ENCODE results near the gene GMDS.
"Not testable (repeated sequence)": the region's sequence is repeated elsewhere in the genome, so short reads cannot be mapped to it uniquely, and the experiment has no call there.

Gene GMDS

GRCh38 chr6:1697688-1698351 lies 547.6 kb downstream of the GMDS start:
- DNase-seq: no peak

DNA sequence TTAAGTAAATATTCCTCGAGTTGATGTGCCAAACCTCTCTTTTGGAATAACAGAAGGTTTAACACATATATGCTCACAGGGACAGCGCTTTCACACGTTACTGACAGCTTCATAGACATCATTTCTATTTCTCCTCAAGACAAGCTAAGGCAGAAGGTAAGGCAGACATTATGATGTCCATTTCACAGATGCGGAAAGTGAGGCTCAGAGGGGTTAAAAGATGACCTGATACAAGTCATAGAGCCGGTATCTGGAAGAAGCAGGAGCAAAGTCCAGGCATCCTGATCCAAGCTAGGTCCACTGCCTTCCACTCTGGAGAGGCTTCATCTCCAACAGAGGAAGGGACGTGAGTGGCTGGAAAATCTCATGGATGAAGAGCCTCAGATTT lies 548.9 kb downstream of the GMDS start:
- no peak for DNase-seq

DNA sequence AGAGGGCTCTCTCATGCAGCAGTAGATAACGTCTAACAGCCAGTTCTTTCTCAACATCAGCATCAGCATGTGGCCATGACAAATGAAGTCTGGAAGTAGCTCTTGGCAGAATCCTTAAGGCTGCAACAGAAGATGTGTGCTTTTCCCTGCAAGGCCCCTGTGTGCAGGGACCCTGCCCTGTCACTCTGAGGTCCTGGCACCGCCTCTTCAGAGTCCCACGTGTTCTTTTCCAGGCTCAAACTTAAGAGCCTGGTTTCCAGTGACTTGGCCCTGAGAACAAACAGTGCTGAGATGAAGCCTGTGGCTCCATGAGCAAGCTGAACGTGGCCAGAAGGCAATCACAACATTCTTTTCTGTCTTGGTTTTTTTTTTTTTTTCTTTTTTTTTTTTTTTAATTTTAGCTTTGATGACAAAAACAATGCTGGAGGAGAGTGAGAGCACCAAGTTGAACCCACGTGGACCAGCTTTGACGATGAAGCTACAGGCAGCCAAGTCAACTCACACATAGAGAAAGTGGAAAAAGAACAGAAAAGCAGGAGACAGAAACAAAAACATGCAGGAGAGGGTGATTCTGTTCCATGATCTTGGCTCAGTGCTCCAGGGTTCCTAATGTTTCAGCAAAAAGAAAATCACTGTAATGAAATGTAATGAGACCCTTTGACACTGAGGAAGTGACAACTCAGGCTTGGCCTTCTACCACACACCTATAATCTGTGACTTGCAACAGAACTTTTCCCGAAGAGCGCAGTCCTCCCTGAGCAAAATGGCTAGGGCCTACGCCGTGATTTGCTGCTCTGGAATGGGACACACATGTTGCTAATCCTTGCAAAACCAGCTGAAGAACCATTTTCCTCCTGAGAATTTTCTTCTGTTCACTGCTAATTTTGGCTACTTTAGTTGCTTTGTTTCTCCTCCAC lies 549.6 kb downstream of the GMDS start:
- no peak for DNase-seq

DNA sequence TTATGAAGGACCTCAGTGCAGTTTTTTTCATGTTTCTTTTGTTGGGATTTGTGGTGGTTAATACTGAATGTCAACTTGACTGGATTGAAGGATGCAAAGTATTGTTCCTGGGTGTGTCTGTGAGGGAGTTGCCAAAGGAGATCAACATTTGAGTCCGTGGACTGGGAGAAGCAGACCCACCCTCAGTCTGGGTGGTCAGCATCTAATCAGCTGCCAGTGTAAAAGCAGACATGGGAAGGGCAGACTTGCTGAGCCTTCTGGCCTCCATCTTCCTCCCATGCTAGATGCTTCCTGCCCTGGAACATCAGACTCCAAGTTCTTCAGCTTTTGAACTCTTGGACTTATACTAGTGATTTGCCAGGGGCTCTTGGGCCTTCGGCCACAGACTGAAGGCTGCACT lies 553.6 kb downstream of the GMDS start:
- not testable (repeated sequence) for DNase-seq

DNA sequence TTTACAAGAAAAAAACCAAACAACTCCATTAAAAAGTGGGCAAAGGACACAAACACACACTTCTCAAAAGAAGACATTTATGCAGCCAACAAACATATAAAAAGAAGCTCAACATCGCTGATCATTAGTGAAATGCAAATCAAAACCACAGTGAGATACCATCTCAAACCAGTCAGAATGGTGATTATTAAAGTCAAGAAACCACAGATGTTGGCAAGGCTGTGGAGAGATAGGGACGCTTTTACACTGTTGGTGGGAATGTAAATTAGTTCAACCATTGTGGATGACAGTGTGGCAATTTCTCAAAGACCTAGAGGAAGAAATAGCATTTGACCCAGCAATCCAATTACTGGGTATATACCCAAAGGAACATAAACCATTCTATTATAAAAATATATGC lies 554.7 kb downstream of the GMDS start:
- DNase-seq: not testable (repeated sequence)

GRCh38 chr6:1689141-1689540 lies 556.3 kb downstream of the GMDS start:
- no peak for DNase-seq

DNA sequence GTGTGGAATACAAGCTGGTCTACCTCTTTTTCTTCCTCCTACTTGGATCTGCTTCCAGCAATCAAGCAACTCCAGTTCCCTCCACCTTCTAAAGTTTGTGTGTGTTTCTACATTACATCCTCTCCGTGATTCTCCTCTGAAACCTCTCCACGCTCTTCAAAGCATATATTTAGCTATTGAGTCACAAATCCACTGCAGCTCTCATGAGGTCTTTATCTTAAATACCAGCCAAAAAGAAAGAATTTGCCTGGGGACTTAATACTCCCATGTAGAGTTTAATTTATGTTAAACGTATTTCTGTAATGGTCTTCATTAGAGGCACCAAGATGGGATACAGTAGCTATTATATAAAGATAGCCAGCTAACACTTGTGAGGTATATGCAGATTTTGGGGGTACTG lies 557.0 kb downstream of the GMDS start:
- DNase-seq: no peak

DNA sequence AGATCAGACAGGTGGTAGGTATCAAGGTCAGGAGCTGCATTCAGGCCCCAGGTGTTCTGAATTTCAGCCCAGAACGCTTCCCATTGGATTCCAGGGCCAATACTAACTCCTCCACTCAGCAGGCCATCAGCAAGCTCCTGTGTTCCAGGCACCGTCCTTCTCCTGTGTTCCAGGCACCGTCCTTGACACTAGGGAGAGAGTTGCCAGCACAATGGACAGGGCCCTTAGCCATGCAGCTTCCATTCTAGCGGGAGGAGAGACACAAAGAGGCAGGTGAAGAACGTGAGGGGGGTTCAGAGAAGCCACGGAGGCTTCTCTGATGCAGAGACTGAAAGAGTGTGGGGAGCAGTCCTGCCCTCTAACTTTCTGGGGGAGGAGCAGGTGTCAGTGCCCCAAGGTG lies 558.0 kb downstream of the GMDS start:
- DNase-seq: no peak

GRCh38 chr6:1686117-1687098 lies 559.0 kb downstream of the GMDS start:
- no peak for DNase-seq

- DNase-seq: no peak
Measured at GRCh38 chr6:1679688-1680068, 565.7 kb downstream of the GMDS start.

DNA sequence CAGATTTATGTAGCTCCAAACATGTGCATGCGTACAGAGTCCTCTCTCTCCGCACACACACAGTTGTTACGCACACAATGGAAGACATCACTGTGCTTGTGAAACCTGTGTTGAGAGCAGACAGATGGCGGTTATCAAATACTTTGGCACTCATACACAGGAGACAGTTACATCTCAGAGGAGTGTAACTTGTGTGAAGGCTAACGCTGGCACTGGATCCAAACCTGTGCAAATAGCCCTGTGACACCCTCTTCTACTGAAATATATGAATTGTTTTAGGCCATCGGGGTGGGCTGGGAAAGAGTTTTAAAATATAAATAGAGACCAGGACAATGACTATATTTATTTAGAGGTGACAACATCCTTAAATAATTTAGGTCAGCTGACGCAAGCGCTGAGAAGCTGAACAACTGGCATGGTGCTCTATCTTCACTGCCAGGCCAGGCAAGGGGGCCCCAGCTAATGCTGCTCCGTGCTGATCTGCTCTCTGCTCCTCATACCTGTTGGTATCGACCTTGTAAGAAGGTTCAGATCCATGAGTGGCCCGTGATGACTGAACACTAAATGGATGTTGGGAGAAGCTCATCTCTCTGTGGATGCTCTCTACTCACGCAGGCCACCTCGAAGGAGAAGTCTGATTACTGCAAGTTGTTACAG lies 566.2 kb downstream of the GMDS start:
- no peak for DNase-seq

- no peak for DNase-seq
Measured at GRCh38 chr6:1678201-1678600, 567.2 kb downstream of the GMDS start.

DNA sequence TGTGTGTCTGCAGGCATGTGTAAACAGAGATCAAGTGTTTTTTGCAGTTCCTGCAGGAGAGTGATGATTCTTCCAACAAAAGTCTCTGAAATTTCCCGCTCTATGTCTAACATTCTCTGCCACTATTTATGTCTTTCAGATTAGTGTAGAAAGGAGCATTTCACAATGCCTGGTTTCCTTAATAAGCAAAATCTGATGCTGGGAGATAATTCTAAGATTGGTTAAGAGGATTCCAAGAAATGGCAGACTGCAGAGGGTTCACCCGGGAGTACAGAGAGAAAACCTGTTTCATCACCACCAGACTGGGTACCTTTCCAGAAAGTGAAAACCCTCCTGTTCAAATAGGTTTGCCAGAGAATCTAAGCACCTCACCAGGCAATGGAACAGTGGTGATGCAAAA lies 573.0 kb downstream of the GMDS start:
- DNase-seq: no peak

DNA sequence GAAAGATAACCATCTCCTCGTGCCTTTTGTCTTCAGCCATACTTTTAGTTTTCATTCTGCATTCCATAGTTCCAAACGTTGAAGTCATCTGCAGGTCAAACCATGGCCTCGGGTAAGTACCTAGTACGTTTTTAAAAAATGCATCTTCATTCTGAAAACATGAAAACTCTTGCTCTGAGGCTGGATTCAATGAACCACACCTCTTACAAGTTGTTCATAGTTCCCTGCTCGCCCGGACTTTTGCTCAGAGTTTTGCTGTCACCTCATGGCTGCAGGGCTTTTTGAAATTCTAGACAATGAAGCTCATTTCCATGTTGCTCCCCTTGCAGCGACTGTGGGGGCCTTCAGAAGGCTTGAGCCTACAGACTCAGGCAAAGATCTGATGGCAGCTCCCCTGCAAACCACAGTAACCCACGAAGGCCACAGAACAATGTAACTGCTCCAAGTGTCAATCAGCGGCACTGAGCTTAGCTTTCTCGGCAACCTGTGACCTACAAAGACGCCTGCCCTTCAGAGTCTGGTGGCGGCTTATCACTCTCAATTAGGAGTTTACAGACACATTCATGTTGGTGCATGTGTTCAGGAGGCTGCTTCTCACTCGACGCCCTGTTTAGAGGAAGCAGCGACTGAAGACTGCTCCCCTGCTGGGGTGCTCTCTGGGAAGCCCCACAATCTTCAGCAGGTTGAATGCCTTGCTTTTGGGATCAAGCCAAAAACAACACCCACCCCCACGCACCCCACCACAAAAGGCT lies 574.5 kb downstream of the GMDS start:
- no peak for DNase-seq

DNA sequence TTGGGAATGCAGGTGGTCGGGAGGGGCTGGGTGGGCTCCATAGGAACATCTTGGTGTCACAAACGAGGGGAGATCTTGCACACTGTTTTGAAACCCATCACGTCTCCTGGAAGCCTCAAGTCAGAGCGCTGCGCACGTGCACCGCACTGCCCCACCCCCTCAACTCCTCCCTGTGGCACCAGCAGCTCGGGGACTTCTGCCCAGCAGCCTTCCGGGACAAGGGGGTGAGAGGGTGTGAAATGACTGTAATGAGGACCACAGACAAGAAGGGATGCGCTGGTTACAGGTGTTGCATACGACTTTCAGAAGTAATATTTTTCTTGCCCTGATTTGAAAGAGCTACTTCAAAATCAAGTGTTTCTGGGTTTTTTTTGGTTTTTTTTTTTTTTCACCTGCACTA lies 575.4 kb downstream of the GMDS start:
- no peak for DNase-seq

DNA sequence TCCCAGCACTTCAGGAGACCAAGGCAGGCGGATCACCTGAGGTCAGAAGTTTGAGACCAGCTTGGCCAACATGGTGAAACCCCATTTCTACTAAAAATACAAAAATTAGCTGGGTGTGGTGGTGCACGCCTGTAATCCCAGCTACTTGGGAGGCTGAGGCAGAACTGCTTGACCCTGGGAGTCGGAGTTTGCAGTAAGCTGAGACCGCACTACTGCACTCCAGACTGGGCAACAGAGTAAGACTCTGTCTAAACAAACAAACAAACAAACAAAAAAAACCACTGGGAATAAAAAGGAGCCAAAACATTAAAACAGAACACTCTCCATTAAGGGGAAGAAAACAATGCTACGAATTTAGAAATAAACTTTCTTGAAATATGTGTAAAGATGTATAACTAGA lies 576.9 kb downstream of the GMDS start:
- not testable (repeated sequence) for DNase-seq

GRCh38 chr6:1667805-1668175 lies 577.6 kb downstream of the GMDS start:
- DNase-seq: no peak

DNA sequence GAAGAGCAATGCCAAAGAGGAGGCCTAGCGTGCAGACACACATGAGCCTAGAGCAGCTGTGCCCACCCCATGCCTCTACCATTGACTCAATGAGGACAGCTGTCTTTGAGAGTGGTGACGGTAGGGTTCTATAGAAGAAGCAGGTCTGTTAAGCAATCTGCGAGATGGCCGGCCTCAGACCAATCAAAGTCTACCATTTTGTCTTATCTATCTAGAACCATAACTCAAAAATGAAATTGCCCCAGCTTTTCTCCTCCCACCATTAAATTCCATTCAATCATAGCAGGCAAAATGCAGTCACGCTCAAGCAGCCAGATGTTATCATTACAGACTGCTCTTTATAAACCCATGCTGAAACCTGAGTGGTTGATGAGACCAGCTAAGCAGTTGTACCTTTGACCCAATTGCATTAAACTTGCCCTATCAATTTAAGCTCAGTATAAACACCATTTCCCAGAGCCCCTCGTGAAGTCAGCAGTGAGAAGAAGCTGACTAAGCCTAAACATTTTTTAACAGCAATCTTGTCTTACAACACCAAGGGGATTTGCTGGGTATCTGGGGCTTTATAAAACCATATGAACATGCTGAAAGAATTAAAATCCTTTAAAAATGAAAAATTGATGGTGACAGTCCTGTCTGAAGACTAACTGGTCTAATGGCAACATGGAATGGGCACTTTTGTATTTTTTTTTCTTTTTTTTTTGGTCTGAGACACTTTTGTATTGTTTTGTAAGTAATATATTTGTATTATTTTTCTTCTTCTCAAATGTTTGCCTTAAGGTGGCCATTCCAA lies 578.2 kb downstream of the GMDS start:
- no peak for DNase-seq

DNA sequence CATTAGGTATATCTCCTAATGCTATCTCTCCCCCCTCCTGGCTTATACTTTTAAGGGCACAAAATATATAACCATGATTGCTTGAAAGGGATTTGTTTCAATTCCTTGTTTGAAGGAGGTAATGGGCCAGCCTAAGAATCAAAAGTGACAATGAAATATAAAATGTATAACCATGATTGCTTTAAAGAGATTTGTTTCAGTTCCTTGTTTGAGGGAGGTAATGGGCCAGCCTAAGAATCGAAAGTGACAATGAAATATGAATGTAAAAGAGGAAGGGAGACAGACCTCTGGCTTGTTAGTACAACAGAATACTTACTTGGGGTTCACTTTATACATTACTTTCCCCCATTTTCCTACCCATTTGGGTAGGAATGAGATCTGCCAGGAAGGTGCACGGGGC lies 580.2 kb downstream of the GMDS start:
- no peak for DNase-seq

- DNase-seq: no peak
Measured at GRCh38 chr6:1664329-1664728, 581.1 kb downstream of the GMDS start.

DNA sequence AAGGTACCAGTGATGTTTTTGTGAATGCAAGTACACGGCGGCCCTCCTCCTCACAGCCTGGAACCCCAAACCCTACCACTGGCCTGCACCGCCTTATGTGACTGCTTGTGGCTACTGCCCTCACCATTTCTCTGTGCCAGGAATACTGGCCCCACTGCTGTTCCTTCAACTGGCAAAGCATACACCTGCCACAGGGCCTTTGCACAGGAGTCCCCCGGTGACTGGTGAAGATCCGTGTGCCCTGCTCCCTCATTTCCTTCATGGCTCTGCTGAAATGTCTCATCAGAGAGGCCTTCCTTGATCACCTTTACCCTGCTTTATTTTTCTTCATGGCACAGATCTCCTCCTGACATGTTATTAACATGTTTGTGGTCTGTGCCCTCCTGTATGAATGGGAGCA lies 581.9 kb downstream of the GMDS start:
- no peak for DNase-seq
